Nephron progenitor cell (in vitro differentiated cells): ENCODE data around the gene CCDC157.

Experiments used
- DNase-seq: peaks from one replicate; pipeline ENCODE4 v3.0.0; 2021
- H3K27ac Mint-ChIP-seq: 2 replicates; pipeline ENCODE4 v1.8.0; 2021; ENCODE audit warnings: mild to moderate bottlenecking, moderate library complexity, mixed read lengths
- H3K27me3 Mint-ChIP-seq: 2 replicates; pipeline ENCODE4 v1.8.0; 2021; ENCODE audit warnings: mild to moderate bottlenecking, low read depth, mixed read lengths; ENCODE audit not compliant: poor library complexity
- H3K36me3 Mint-ChIP-seq: 2 replicates; pipeline ENCODE4 v1.8.0; 2021; ENCODE audit warnings: low read depth, mixed read lengths
- H3K4me1 Mint-ChIP-seq: 2 replicates; pipeline ENCODE4 v1.8.0; 2021; ENCODE audit warnings: mixed read lengths
- H3K4me3 Mint-ChIP-seq: 2 replicates; pipeline ENCODE4 v1.8.0; 2021; ENCODE audit warnings: mild to moderate bottlenecking, moderate library complexity, mixed read lengths
- H3K9me3 Mint-ChIP-seq: 2 replicates; pipeline ENCODE4 v1.8.0; 2021; ENCODE audit warnings: mild to moderate bottlenecking, moderate library complexity, mixed read lengths
- TF ChIP-seq, protein P1 (sequence below): fragments of 200-600 bp; sonication (generic); IDR thresholded peaks from 2 replicates; pipeline ENCODE4 v1.5.0; 2021; ENCODE audit warnings: antibody characterized with exemption

CCDC157 gene

GRCh38 chr22:30373331-30374325 is 16.8 kb downstream of the CCDC157 start:
- Mint-ChIP-seq H3K27me3 (peaks cover 3% of the 10 kb centered on the region), H3K4me1 (peaks cover 34% of the 10 kb centered on the region), H3K27ac (peak overlapping the region; percentile 84), H3K4me3 (no peak overlapping the region), H3K36me3 (peaks cover 5% of the 10 kb centered on the region), H3K9me3 (no peaks in the 10 kb centered on the region)
- TF ChIP-seq, protein P1, sequence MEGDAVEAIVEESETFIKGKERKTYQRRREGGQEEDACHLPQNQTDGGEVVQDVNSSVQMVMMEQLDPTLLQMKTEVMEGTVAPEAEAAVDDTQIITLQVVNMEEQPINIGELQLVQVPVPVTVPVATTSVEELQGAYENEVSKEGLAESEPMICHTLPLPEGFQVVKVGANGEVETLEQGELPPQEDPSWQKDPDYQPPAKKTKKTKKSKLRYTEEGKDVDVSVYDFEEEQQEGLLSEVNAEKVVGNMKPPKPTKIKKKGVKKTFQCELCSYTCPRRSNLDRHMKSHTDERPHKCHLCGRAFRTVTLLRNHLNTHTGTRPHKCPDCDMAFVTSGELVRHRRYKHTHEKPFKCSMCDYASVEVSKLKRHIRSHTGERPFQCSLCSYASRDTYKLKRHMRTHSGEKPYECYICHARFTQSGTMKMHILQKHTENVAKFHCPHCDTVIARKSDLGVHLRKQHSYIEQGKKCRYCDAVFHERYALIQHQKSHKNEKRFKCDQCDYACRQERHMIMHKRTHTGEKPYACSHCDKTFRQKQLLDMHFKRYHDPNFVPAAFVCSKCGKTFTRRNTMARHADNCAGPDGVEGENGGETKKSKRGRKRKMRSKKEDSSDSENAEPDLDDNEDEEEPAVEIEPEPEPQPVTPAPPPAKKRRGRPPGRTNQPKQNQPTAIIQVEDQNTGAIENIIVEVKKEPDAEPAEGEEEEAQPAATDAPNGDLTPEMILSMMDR: no peak
- no peak for DNase-seq

DNA sequence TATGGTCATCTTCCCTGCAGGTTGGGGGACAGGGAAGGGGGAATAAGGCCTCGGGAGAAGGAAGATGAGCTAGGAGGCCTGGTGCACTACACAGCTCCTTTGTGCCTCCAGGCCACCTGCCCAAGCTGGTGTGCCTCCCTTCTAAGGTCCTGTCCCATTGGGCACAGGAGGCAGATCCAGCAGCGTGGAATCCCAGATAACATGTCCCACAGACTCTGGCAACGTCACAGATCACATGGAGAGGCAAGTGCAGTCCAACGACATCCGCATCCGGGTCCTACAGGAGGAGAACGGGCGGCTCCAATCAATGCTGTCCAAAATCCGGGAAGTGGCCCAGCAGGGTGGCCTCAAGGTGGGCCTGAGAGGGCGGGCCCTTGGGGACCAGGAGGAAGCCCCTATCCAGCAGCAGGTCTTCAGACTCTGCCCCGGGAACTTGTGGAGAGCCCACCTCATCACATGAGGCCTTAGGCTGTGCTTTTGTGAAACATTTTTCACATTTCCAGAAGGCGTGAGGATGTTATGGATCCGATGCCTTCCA is 18.6 kb downstream of the CCDC157 start:
- Mint-ChIP-seq H3K4me3 (no peak overlapping the region), H3K27ac (peak overlapping the region; percentile 39)

DNA sequence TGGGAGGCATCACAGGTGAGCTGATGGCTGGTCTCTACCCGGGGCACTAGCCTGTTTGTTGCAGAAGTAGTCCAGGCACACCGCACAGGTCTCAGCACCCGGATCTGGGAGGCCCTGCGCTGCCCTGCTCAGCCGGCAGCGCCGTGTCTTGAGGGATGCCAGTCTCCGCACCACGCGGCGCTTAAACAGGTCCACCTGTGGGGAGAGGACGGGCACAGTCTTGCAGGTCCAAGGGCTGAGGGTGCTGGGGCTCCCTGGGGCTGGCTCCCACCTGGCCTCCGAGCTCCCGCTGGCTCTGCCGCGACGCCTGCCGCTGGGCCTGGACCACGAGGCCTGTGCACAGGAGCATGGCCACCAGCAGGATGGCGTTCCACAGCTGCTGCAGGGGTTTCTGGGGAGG is 23.2 kb downstream of the CCDC157 start:
- TF ChIP-seq, protein P1: no peak
- Mint-ChIP-seq H3K27ac (no peak overlapping the region), H3K9me3 (no peaks in the 10 kb centered on the region), H3K4me1 (no peaks in the 10 kb centered on the region), H3K27me3 (no peaks in the 10 kb centered on the region), H3K36me3 (peaks cover 9% of the 10 kb centered on the region), H3K4me3 (no peak overlapping the region)
- DNase-seq: no peak

More for the DNA sequence above, 18.6 kb downstream of the CCDC157 start:
- H3K27me3 Mint-ChIP-seq: peaks cover 3% of the 10 kb centered on the region
- TF ChIP-seq, protein P1: no peak
- H3K9me3 Mint-ChIP-seq: no peaks in the 10 kb centered on the region
- peaks cover 20% of the 10 kb centered on the region for H3K4me1 Mint-ChIP-seq
- peaks cover 9% of the 10 kb centered on the region for H3K36me3 Mint-ChIP-seq
- DNase-seq: no peak

- Mint-ChIP-seq H3K27me3 (no peaks in the 10 kb centered on the region), H3K36me3 (peaks cover 9% of the 10 kb centered on the region), H3K4me1 (peaks cover 3% of the 10 kb centered on the region), H3K4me3 (no peak overlapping the region), H3K27ac (no peak overlapping the region), H3K9me3 (no peaks in the 10 kb centered on the region)
- no peak for DNase-seq
- TF ChIP-seq, protein P1: no peak
Measured at GRCh38 chr22:30381264-30381663, 24.5 kb downstream of the CCDC157 start.

- Mint-ChIP-seq H3K4me3 (no peak overlapping the region), H3K27ac (no peak overlapping the region), H3K27me3 (no peaks in the 10 kb centered on the region), H3K9me3 (peaks cover 1% of the 10 kb centered on the region), H3K36me3 (peaks cover 9% of the 10 kb centered on the region), H3K4me1 (peaks cover 10% of the 10 kb centered on the region)
- DNase-seq: no peak
- TF ChIP-seq, protein P1: no peak
Measured at GRCh38 chr22:30382340-30382739, 25.5 kb downstream of the CCDC157 start.
